ELF-1 (cell line): ENCODE results near the gene PKMYT1.

ENCODE experiments used
- DNase-seq: peaks from one replicate; pipeline ENCODE4 v3.0.0-alpha.2; 2016; ENCODE audit warnings: low read depth, low spot score

The PKMYT1 gene

DNA sequence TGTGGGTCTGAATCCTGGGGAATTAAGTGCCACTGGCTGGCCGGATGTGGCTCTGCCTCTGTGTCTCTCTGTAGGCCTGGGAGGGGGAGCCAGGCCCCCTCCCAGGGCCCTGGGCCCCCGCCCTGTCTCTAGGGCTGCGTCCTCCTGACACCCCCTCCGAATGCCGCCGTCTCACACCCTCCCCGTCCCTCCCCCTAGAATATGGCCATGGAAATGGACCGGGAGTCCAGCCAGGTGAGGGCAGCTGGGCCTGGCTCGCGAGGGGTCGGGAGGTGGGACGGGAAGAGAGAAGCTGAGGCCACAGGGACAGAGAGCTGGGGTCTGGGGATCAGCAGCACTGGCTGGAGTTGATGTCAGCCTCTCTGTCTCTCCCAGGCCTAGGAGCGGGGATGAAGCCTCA lies 16.1 kb upstream of the PKMYT1 start:
- DNase-seq: no peak

GRCh38 chr16:2992383-2993081 lies 12.3 kb upstream of the PKMYT1 start:
- DNase-seq: no peak

GRCh38 chr16:2991566-2992261 lies 11.5 kb upstream of the PKMYT1 start:
- no peak for DNase-seq

DNA sequence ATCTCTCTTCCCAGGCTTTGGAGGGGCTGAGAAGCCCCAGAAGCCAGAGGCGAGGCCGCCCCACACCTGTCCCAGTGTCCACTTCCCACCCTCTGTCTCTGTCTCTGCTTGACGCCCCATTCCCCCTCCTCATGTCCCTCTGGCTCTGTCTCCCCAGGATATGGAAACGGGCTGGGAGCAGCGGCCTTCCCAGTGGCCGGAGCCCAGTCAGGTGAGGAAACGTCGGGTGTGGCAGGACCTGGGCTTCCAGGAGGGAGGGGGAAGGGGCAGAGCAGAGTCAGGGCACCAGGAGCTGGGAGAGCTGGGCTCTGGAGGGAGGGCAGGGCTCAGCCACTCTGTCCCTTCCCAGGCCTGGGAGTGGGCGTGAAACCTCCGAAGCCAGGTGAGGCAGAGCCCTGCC lies 10.6 kb upstream of the PKMYT1 start:
- DNase-seq: no peak

DNA sequence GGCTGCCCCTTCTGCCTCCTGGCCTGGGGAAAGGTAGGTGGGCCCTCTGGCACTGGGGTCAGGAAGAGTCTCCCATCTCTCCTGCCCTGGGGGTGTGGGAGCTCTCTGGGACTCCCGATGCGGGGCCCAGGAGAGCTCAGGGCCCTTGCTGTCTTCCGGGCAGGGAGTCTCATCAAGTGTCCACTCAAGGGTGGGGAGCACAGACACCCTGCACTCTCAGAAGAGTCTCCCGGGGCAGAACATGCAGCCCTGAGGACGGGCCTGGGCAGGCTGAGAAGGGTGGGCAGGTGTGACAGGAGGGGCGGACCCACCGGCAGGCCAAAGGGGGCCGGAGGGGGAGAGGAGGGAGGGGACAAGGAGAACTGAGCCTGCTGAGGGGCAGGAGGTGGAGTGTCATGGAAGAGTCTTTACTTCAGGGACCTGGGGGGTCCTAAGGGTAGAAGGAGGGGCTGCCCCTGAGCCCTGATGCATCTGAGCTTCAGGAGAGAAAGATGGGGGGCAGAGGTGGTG lies 8.4 kb upstream of the PKMYT1 start:
- DNase-seq: no peak

DNA sequence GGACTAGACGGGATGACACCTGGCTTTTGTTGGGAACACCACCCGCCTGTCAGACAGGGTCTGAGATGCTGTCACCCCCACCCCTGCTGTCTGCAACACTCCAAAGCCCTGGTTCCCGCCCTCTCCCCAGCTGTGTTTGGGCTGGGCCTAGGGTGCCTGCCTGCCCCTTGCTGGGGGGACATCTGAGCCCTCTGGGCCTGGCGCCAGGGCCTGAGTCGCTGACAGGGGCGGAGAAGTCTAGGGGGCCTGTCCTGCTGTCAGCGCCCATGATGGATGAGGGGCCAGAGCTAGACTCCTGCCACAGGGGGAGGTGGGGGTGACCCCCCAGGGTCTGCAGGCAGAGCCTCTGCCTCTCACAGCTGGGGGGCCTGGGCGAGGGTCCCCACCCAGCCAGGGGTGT lies 7.6 kb upstream of the PKMYT1 start:
- DNase-seq: peak; percentile 62

DNA sequence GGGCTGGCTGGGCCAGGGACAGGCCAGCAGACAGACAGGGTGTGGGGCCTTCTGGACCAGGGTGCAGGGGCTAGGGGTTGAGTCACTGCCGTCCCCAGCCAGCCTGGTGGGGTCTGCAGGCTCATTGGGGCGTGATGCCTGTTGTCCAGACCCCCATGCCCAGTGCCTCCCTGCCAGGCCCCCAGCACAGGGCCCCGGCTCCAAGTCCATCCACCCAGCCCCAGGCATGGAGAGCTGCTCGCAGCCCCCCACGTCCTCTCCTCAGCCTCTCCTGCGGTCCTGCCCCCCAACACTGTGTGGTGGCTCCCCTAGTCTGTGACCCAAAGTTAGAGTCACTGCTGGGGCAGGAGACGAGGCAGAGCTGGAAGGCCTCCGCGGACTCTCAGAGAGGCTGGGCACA lies 7.0 kb upstream of the PKMYT1 start:
- DNase-seq: no peak

DNA sequence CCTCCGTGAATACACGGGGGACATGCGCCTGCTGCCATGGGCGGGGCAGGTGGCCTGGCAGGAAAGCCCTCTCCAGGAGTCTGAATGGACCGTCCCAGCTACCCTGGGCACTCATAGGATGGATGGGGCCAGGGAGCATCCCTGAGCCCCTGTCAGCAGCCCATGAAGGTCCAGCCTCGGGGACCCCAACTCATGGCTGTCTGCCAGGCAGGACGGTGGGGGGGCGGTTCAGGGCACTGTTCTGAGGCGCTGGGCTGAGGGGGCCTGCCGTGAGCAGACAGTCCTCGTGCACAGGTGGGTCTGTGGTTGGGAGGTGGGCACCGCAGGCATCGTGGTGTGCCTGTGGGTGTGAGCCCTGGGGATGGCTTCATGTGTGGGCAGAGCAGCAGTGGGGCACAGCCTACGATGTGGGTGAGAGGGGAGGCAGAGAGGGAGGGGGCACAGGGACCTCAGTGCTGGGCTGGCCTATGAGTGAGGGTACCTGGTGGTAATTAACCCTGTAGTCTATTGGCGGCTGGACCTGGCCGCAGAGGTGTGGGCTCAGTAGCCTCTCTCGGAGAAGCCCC lies 6.5 kb upstream of the PKMYT1 start:
- no peak for DNase-seq

GRCh38 chr16:2985893-2986355 lies 5.7 kb upstream of the PKMYT1 start:
- DNase-seq: no peak

DNA sequence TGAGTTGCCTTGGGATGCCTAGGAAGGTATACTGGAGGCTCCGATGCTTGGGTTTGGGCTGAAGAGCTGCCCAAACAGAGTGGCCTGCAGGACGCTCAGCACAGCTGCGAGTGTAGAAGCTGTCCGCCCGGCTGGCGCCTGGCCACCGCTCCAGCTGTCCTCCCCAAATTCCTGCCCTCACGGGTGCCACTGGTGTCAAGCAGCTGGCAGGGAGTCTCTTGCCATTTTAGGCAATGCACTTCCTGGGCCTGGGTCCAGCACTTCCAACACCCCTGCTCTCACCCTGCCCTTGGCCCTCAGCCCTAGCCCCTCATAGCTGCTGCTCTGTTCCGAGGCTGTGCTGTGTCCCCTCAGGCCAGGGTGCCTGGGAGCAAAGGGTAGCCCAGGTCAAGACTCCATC lies 5.2 kb upstream of the PKMYT1 start:
- no peak for DNase-seq

DNA sequence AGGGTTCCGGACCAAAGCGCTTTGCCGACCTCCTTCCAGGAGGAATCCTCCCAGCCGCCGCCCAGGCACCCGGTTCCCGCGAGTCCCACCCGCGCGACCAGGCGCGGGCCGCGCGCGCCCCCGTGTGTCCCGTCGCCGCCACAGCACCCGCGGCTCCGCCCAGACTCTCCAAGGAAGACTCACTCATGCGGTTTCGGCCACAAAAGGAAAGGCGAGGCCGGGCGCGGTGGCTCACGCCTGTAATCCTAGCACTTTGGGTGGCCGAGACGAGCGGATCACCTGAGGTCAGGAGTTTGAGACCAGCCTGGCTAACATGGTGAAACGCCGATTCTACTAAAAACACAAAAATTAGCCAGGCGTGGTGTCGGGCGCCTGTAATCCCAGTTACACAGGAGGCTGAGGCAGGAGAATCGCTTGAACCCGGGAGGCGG lies 3.5 kb upstream of the PKMYT1 start:
- peak; percentile 96 for DNase-seq

DNA sequence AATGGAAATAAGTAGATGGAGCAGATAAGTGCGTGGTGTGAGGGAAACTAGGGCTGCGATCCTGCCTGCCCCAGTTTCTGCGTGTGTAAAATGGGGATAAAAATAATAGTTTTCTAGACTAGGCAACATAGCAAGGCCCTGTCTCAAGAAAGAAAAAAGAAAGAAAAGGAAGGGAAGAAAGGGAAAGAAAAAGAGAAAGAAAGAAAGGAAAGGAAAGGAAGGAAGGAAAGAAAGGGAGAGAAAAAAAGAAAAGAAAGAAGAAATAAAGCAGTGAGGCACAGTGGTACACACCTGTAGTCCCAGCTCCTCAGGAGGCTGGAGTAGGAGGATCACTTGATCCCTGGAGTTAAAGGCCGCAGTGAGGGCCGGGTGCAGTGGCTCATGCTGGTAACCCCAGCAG lies 2.2 kb upstream of the PKMYT1 start:
- DNase-seq: no peak

DNA sequence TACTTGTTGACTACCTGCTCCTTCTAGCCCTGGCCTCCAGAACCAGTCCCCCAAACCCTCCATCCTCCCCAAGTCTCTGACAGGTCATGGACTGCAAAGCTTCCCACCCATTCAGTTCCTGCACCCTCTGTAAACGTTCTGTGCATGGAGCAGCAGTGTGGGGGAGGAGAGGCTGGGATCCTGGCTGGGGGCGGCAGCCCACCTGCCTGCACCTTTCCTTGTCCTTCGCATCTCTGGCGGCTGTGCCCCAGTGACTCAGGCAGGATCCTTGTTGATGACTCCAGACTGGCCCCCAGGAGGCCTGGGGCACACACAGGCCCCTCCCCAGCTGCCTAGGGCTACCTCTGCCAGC lies 1.6 kb upstream of the PKMYT1 start:
- peak; percentile 74 for DNase-seq

- DNase-seq: peak; percentile 85
These were observed 1.1 kb upstream of the PKMYT1 start for GRCh38 chr16:2981177-2981898.

DNA sequence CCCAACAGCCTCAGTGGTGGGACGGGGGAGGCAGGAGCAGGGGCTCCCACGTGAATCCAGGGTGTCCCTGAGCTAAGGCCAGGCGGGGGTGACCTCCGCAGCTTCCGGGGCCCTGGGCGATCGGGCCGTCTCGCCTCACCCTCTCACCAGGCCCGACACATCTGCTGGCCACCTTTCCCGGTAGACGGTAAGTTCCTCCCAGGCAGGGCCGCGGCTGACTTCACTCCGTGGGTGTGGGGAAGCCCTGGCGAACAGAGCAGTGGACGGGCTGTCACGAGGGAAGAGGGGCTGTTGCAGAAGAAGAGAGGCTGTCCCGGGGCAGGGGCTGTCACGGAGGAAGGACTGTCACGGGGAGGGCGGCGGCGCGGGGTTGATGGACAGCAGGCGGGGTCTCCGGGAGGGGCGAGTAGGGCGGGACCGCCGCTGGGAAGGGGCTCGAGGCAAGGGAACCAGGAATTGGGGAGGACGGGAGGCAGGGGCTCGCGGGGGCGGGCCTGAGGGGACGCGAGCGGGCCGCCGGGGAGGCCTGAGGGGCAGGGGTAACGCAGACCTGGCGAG lies 498 bp downstream of the PKMYT1 start:
- peak; percentile 34 for DNase-seq

GRCh38 chr16:2977440-2977839 lies 2.8 kb downstream of the PKMYT1 start:
- DNase-seq: no peak

- DNase-seq: no peak
These were observed 3.6 kb downstream of the PKMYT1 start for GRCh38 chr16:2976673-2977072.

DNA sequence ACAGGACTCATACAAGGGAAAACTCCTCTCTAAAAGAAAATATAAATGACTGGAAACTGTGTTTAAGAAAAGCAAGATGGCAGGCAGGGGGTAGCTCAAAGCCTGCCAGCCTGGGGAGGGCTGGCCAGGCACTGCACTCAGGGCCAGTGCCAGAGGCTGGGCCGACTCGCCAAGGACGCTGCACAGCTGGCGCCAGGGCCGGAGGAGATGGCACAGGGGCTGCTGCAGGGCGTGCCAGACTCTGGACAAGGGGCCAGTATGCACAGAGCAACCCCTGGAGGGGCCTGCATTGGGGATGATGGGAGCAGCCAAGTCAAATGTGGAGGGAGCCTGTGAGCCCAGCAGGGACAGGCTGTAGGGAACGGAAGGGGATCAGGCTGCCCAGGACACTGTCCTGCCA lies 4.0 kb downstream of the PKMYT1 start:
- no peak for DNase-seq

DNA sequence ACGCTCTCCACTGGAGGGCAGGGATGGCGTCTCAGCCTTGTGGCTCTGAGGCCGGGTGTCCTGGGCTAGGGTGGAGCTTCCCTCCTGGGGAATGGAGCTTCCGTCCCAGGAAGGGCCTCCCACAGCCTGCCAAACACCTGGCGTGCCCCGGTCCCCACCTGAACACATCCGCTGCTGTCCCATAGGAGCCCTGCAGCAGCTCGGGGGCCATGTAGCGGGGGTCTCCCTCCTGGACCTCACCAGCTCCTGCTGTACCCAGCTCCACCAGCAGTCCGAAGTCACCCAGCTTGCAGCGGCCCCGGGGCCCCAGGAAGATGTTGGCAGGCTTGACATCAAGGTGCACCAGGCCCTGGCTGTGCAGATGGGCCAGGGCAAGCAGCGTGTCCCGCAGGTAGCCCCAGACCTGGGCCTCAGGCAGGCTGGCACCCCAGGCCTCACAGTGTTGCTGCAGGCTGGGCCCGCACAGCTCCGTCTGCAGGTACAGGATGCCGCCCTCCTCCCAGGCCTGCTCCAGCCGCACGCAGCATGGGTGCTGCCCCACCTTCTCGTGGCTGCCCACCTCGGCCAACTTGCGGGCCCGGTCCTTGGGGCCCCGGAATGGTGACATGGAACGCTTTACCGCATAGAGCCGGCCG lies 5.0 kb downstream of the PKMYT1 start:
- no peak for DNase-seq

- no peak for DNase-seq
These were observed 5.8 kb downstream of the PKMYT1 start for GRCh38 chr16:2974319-2975056.
